WTC11 (cell line): ENCODE measurements around the gene ZBTB18. TPM values are rescaled to one million over a fixed set of nuclear protein-coding genes. Genes with fewer than 3 reads are reported as not detected.

ENCODE experiments used
- ATAC-seq: fragments of 200-7000 bp; cut with Tn5 transposase; 2 replicates; pipeline ENCODE4 v1.10.0; 2021; ENCODE audit warnings: mild to moderate bottlenecking, moderate library complexity
- CTCF ChIA-PET: fragments of 300-600 bp; sonication (Branson Sonifier 250); formaldehyde crosslinking; loops from one replicate; lab custom pipeline; 2021; ENCODE audit warnings: antibody characterized with exemption; lab: Charles Lee
- POLR2A ChIA-PET: fragments of 350-600 bp; sonication (Branson Sonifier 250); formaldehyde crosslinking; loops from one replicate; lab custom pipeline; 2021; ENCODE audit warnings: antibody characterized with exemption; lab: Charles Lee
- DNase-seq: peaks from one replicate; pipeline ENCODE4 v3.0.0; 2021; ENCODE audit warnings: low spot score
- H3K27ac Mint-ChIP-seq: 2 replicates; pipeline ENCODE4 v1.8.0; 2021; ENCODE audit warnings: mixed read lengths
- H3K27me3 Mint-ChIP-seq: 2 replicates; pipeline ENCODE4 v1.8.0; 2021; ENCODE audit warnings: low read depth, mild to moderate bottlenecking, moderate library complexity, mixed read lengths
- H3K36me3 Mint-ChIP-seq: 2 replicates; pipeline ENCODE4 v1.8.0; 2021; ENCODE audit warnings: mixed read lengths
- H3K4me1 Mint-ChIP-seq: 2 replicates; pipeline ENCODE4 v1.8.0; 2022; ENCODE audit warnings: mixed read lengths
- H3K4me3 Mint-ChIP-seq: 2 replicates; pipeline ENCODE4 v1.8.0; 2021; ENCODE audit warnings: mild to moderate bottlenecking, moderate library complexity, mixed read lengths
- H3K9me3 Mint-ChIP-seq: 2 replicates; pipeline ENCODE4 v1.8.0; 2021; ENCODE audit warnings: mixed read lengths
- ETV6 ChIP-seq: sonication (generic); formaldehyde crosslinking; IDR thresholded peaks from 2 replicates; pipeline ENCODE4 v1.8.1; 2022; ENCODE audit warnings: mild to moderate bottlenecking, missing genetic modification reagents
- FOXK1 ChIP-seq: sonication (generic); formaldehyde crosslinking; IDR thresholded peaks from 2 replicates; pipeline ENCODE4 v1.8.0; 2022; ENCODE audit warnings: mild to moderate bottlenecking, moderate library complexity, missing genetic modification reagents
- FOXP1 ChIP-seq: sonication (generic); formaldehyde crosslinking; IDR thresholded peaks from 2 replicates; pipeline ENCODE4 v1.8.0; 2022; ENCODE audit warnings: missing genetic modification reagents, mild to moderate bottlenecking, moderate library complexity, borderline replicate concordance
- GABPB1 ChIP-seq: sonication (generic); formaldehyde crosslinking; IDR thresholded peaks from 2 replicates; pipeline ENCODE4 v1.8.1; 2023; ENCODE audit warnings: mild to moderate bottlenecking, missing genetic modification reagents
- JUN ChIP-seq: sonication (generic); formaldehyde crosslinking; IDR thresholded peaks from 2 replicates; pipeline ENCODE4 v1.8.0; 2023; ENCODE audit warnings: mild to moderate bottlenecking, missing genetic modification reagents
- MYBL2 ChIP-seq: sonication (generic); formaldehyde crosslinking; IDR thresholded peaks from 2 replicates; pipeline ENCODE4 v1.8.1; 2023; ENCODE audit warnings: mild to moderate bottlenecking, moderate library complexity, missing genetic modification reagents
- NR3C1 ChIP-seq: sonication (generic); formaldehyde crosslinking; conservative IDR thresholded peaks from 2 replicates; pipeline ENCODE4 v1.8.1; 2023; ENCODE audit warnings: low read depth, mild to moderate bottlenecking, missing genetic modification reagents
- SMAD4 ChIP-seq: sonication (generic); formaldehyde crosslinking; IDR thresholded peaks from 2 replicates; pipeline ENCODE4 v1.8.0; 2022; ENCODE audit warnings: mild to moderate bottlenecking, missing genetic modification reagents
- SOX15 ChIP-seq: fragments of 250-450 bp; sonication (Bioruptor Pico); IDR thresholded peaks from 2 replicates; pipeline ENCODE4 v1.9.0; 2021; ENCODE audit warnings: mild to moderate bottlenecking
- TEAD1 ChIP-seq: sonication (generic); formaldehyde crosslinking; IDR thresholded peaks from 2 replicates; pipeline ENCODE4 v1.8.0; 2022; ENCODE audit warnings: mild to moderate bottlenecking, missing genetic modification reagents
- TEAD4 ChIP-seq: sonication (generic); formaldehyde crosslinking; IDR thresholded peaks from 2 replicates; pipeline ENCODE4 v1.8.0; 2022; ENCODE audit warnings: mild to moderate bottlenecking, missing genetic modification reagents
- ZNF232 ChIP-seq: sonication (generic); formaldehyde crosslinking; IDR thresholded peaks from 2 replicates; pipeline ENCODE4 v1.8.0; 2022; ENCODE audit warnings: mild to moderate bottlenecking, missing genetic modification reagents
- ZNF671 ChIP-seq: fragments of 250-450 bp; sonication (Bioruptor Pico); IDR thresholded peaks from 2 replicates; pipeline ENCODE4 v1.8.0; 2021; ENCODE audit warnings: mild to moderate bottlenecking
- total RNA-seq: library from RNA; stranded (reverse); gene quantifications from 3 replicates; pipeline ENCODE4 v1.2.3, GENCODE V29; 2021
- TF ChIP-seq, protein P1 (sequence below): sonication (generic); formaldehyde crosslinking; IDR thresholded peaks from 2 replicates; pipeline ENCODE4 v1.8.1; 2022; ENCODE audit warnings: mild to moderate bottlenecking, moderate library complexity, missing genetic modification reagents
- TF ChIP-seq, protein P2 (sequence below): sonication (generic); formaldehyde crosslinking; IDR thresholded peaks from 2 replicates; pipeline ENCODE4 v1.8.1; 2023; ENCODE audit warnings: mild to moderate bottlenecking, missing genetic modification reagents
- TF ChIP-seq, protein P3 (sequence below): sonication (generic); formaldehyde crosslinking; IDR thresholded peaks from 2 replicates; pipeline ENCODE4 v1.8.1; 2022; ENCODE audit warnings: low read depth, missing genetic modification reagents, borderline replicate concordance
- TF ChIP-seq, protein P4 (sequence below): fragments of 250-450 bp; sonication (Bioruptor Pico); IDR thresholded peaks from 2 replicates; pipeline ENCODE4 v1.9.0; 2021; ENCODE audit warnings: moderate library complexity, mild to moderate bottlenecking, inconsistent platforms, borderline replicate concordance
- TF ChIP-seq, protein P5 (sequence below): sonication (generic); formaldehyde crosslinking; conservative IDR thresholded peaks from 2 replicates; pipeline ENCODE4 v1.8.1; 2023; ENCODE audit warnings: mild to moderate bottlenecking, low read depth, missing genetic modification reagents, moderate library complexity
- TF ChIP-seq, protein P6 (sequence below): sonication (generic); formaldehyde crosslinking; IDR thresholded peaks from 2 replicates; pipeline ENCODE4 v1.8.0; 2022; ENCODE audit warnings: mild to moderate bottlenecking, missing genetic modification reagents
- TF ChIP-seq, protein P7 (sequence below): sonication (generic); formaldehyde crosslinking; IDR thresholded peaks from 2 replicates; pipeline ENCODE4 v1.8.0; 2022; ENCODE audit warnings: mild to moderate bottlenecking, missing genetic modification reagents

The ZBTB18 gene
- total RNA-seq, 1 experiment from 2014 or later: 16.0 TPM

DNA sequence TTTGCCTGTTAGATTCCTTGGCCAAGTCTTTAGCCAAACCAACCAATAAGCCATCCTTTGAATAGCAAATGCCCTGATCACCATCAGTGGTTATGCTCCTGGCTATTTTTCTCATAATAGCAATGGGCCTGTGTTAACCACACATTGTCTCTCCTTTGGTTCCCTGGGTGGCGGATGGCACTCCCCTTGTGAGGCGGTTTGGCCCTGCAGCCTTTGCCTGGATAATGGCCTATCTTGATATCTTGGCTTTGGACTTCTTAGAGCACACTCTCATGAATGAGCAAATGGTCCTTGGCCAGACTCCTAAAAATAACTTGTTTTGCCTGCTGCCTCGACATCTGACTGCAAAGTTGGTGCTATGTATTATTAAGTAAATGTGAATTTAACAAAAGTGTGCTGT, 22.4 kb upstream of the ZBTB18 start:
- no peak overlapping the region for H3K27ac Mint-ChIP-seq
- ChIA-PET POLR2A (no interaction called here), CTCF (no interaction called here)
- DNase-seq (no peak), ATAC-seq (no peak)
- H3K4me3 Mint-ChIP-seq: no peak overlapping the region
- 0 out of 2 replicates have a peak, but pooled peaks cover 3% of the 10 kb centered on the region for H3K4me1 Mint-ChIP-seq
- H3K27me3 Mint-ChIP-seq: no peaks in the 10 kb centered on the region; the same call in 1 of the 2 replicates
- no peaks in the 10 kb centered on the region for H3K9me3 Mint-ChIP-seq
- H3K36me3 Mint-ChIP-seq: no peaks in the 10 kb centered on the region
- TF ChIP-seq, protein P1, sequence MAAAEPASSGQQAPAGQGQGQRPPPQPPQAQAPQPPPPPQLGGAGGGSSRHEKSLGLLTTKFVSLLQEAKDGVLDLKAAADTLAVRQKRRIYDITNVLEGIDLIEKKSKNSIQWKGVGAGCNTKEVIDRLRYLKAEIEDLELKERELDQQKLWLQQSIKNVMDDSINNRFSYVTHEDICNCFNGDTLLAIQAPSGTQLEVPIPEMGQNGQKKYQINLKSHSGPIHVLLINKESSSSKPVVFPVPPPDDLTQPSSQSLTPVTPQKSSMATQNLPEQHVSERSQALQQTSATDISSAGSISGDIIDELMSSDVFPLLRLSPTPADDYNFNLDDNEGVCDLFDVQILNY (CRISPR knock-in tag): no peak
- TF ChIP-seq SMAD4 (no peak), ETV6 (no peak)
- TF ChIP-seq, protein P2, sequence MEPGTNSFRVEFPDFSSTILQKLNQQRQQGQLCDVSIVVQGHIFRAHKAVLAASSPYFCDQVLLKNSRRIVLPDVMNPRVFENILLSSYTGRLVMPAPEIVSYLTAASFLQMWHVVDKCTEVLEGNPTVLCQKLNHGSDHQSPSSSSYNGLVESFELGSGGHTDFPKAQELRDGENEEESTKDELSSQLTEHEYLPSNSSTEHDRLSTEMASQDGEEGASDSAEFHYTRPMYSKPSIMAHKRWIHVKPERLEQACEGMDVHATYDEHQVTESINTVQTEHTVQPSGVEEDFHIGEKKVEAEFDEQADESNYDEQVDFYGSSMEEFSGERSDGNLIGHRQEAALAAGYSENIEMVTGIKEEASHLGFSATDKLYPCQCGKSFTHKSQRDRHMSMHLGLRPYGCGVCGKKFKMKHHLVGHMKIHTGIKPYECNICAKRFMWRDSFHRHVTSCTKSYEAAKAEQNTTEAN (CRISPR knock-in tag): no peak
- TF ChIP-seq, protein P3, sequence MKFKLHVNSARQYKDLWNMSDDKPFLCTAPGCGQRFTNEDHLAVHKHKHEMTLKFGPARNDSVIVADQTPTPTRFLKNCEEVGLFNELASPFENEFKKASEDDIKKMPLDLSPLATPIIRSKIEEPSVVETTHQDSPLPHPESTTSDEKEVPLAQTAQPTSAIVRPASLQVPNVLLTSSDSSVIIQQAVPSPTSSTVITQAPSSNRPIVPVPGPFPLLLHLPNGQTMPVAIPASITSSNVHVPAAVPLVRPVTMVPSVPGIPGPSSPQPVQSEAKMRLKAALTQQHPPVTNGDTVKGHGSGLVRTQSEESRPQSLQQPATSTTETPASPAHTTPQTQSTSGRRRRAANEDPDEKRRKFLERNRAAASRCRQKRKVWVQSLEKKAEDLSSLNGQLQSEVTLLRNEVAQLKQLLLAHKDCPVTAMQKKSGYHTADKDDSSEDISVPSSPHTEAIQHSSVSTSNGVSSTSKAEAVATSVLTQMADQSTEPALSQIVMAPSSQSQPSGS: no peak

DNA sequence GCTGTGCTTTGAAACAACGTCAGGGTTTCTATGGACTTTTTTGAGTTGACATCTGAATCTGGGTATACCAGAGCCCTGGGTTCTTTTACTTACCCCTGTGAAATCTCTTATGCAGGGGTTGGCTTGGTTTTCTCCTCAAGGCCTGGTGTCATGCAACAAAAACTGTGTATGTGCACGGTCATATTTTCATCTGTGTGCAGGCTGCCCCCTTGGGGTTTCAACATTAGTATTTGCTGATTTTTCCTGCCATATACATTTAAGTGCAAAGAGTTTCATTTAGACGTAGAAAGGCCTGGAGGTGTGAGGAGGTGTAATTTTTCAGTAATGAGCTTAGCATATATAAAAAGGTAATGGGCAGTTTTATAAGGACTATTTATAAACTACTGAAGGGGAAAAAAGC, 22.0 kb upstream of the ZBTB18 start:
- Mint-ChIP-seq H3K4me3 (no peak overlapping the region), H3K36me3 (no peaks in the 10 kb centered on the region), H3K9me3 (no peaks in the 10 kb centered on the region), H3K27ac (no peak overlapping the region), H3K4me1 (0 out of 2 replicates have a peak, but pooled peaks cover 3% of the 10 kb centered on the region), H3K27me3 (no peaks in the 10 kb centered on the region; the same call in 1 of the 2 replicates)
- CTCF ChIA-PET: no interaction called here
- TF ChIP-seq FOXK1 (CRISPR knock-in tag) (no peak), GABPB1 (no peak), JUN (CRISPR knock-in tag) (no peak), NR3C1 (CRISPR knock-in tag) (no peak)
- DNase-seq: no peak
- no peak for ATAC-seq
- POLR2A ChIA-PET: no interaction called here

DNA sequence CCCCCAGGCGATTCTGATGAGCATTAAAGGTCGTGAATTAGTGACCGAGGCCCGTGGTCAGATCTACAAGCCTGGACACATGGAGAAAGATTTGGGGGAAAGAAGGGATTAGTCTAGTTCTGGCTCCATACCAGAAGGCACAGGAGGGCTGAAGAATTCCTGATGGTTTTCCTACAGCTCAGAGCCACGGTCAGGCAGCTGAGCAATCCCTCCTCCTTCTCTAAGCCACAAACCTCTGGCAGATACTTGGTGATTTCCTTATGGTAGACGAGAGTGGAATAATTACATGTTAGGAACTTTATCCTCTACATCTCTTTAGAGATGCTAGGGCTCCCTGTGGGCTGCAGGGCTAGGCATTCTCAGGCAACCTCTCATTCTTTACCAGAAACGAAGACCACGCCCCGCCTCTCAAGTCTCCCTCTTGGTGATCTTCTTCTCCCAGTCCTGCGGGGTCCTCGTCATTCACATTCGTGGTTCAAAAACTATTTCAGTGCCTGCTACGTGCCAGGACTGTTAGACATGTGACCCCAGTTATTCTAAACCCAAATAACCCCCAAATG, 20.5 kb upstream of the ZBTB18 start:
- CTCF ChIA-PET: no interaction called here
- H3K36me3 Mint-ChIP-seq: no peaks in the 10 kb centered on the region
- ATAC-seq: no peak
- no peak overlapping the region for H3K4me3 Mint-ChIP-seq
- POLR2A ChIA-PET: no interaction called here
- no peaks in the 10 kb centered on the region; the same call in 1 of the 2 replicates for H3K27me3 Mint-ChIP-seq
- no peaks in the 10 kb centered on the region for H3K9me3 Mint-ChIP-seq
- no peak for DNase-seq
- H3K4me1 Mint-ChIP-seq: 0 out of 2 replicates have a peak, but pooled peaks cover 3% of the 10 kb centered on the region
- no peak overlapping the region for H3K27ac Mint-ChIP-seq
- TF ChIP-seq TEAD1 (no peak), ZNF671 (CRISPR knock-in tag) (no peak), ETV6 (no peak), GABPB1 (no peak), ZNF232 (CRISPR knock-in tag) (no peak), SOX15 (no peak), MYBL2 (CRISPR knock-in tag) (no peak), TEAD4 (CRISPR knock-in tag) (no peak), FOXP1 (CRISPR knock-in tag) (no peak)
- TF ChIP-seq, protein P4, sequence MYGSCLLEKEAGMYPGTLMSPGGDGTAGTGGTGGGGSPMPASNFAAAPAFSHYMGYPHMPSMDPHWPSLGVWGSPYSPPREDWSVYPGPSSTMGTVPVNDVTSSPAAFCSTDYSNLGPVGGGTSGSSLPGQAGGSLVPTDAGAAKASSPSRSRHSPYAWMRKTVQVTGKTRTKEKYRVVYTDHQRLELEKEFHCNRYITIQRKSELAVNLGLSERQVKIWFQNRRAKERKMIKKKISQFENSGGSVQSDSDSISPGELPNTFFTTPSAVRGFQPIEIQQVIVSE: no peak
- TF ChIP-seq, protein P5, sequence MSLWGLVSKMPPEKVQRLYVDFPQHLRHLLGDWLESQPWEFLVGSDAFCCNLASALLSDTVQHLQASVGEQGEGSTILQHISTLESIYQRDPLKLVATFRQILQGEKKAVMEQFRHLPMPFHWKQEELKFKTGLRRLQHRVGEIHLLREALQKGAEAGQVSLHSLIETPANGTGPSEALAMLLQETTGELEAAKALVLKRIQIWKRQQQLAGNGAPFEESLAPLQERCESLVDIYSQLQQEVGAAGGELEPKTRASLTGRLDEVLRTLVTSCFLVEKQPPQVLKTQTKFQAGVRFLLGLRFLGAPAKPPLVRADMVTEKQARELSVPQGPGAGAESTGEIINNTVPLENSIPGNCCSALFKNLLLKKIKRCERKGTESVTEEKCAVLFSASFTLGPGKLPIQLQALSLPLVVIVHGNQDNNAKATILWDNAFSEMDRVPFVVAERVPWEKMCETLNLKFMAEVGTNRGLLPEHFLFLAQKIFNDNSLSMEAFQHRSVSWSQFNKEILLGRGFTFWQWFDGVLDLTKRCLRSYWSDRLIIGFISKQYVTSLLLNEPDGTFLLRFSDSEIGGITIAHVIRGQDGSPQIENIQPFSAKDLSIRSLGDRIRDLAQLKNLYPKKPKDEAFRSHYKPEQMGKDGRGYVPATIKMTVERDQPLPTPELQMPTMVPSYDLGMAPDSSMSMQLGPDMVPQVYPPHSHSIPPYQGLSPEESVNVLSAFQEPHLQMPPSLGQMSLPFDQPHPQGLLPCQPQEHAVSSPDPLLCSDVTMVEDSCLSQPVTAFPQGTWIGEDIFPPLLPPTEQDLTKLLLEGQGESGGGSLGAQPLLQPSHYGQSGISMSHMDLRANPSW (CRISPR knock-in tag): no peak
- TF ChIP-seq, protein P1 (CRISPR knock-in tag): no peak
- TF ChIP-seq, protein P6, sequence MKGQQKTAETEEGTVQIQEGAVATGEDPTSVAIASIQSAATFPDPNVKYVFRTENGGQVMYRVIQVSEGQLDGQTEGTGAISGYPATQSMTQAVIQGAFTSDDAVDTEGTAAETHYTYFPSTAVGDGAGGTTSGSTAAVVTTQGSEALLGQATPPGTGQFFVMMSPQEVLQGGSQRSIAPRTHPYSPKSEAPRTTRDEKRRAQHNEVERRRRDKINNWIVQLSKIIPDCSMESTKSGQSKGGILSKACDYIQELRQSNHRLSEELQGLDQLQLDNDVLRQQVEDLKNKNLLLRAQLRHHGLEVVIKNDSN (CRISPR knock-in tag): no peak
- TF ChIP-seq, protein P7, sequence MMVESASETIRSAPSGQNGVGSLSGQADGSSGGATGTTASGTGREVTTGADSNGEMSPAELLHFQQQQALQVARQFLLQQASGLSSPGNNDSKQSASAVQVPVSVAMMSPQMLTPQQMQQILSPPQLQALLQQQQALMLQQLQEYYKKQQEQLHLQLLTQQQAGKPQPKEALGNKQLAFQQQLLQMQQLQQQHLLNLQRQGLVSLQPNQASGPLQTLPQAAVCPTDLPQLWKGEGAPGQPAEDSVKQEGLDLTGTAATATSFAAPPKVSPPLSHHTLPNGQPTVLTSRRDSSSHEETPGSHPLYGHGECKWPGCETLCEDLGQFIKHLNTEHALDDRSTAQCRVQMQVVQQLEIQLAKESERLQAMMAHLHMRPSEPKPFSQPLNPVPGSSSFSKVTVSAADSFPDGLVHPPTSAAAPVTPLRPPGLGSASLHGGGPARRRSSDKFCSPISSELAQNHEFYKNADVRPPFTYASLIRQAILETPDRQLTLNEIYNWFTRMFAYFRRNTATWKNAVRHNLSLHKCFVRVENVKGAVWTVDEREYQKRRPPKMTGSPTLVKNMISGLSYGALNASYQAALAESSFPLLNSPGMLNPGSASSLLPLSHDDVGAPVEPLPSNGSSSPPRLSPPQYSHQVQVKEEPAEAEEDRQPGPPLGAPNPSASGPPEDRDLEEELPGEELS: no peak
